Mesendoderm (in vitro differentiated cells): Measurements from ENCODE around the gene POLA2.
A peak's percentile ranks its signal among the peaks of the same experiment; 100 is the strongest.

Experiments used
- DNase-seq: peaks from one replicate; pipeline ENCODE4 v3.0.0; 2013
- H2AK5ac ChIP-seq: 2 replicates; pipeline ENCODE4 v1.6.1; 2013; ENCODE audit warnings: low read length, inconsistent platforms
- H2BK120ac ChIP-seq: 2 replicates; pipeline ENCODE4 v1.6.1; 2013; ENCODE audit warnings: low read depth, mild to moderate bottlenecking, low read length, moderate library complexity, mixed read lengths
- H2BK15ac ChIP-seq: replicated peaks from 2 replicates; pipeline ENCODE4 v1.6.1; 2013; ENCODE audit warnings: low read depth, mild to moderate bottlenecking, moderate library complexity
- H2BK5ac ChIP-seq: 2 replicates; pipeline ENCODE4 v1.6.1; 2013; ENCODE audit warnings: low read length, inconsistent platforms
- H3K18ac ChIP-seq: 2 replicates; pipeline ENCODE4 v1.6.1; 2013; ENCODE audit warnings: mild to moderate bottlenecking, low read length, mixed read lengths
- H3K23ac ChIP-seq: one replicate; pipeline ENCODE4 v1.6.1; 2013; ENCODE audit warnings: low read length
- H3K27ac ChIP-seq: 2 replicates; pipeline ENCODE4 v1.5.1; 2013; ENCODE audit warnings: low read depth, mild to moderate bottlenecking, inconsistent platforms, low read length, moderate library complexity
- H3K27me3 ChIP-seq: 2 replicates; pipeline ENCODE4 v1.6.1; 2013; ENCODE audit warnings: low read length, control low read depth, mild to moderate bottlenecking, inconsistent platforms; ENCODE audit not compliant: insufficient read depth, poor library complexity
- H3K36me3 ChIP-seq: 2 replicates; pipeline ENCODE4 v1.6.1; 2013; ENCODE audit warnings: low read length, inconsistent platforms; ENCODE audit not compliant: control insufficient read depth, insufficient read depth
- H3K4ac ChIP-seq: one replicate; pipeline ENCODE4 v1.6.1; 2013; ENCODE audit warnings: low read depth, mild to moderate bottlenecking, low read length, moderate library complexity
- H3K4me1 ChIP-seq: 2 replicates; pipeline ENCODE4 v1.6.1; 2013; ENCODE audit warnings: low read depth, low read length, inconsistent platforms; ENCODE audit not compliant: control insufficient read depth
- H3K4me2 ChIP-seq: 2 replicates; pipeline ENCODE4 v1.6.1; 2013; ENCODE audit warnings: low read length
- H3K4me3 ChIP-seq: 2 replicates; pipeline ENCODE4 v1.5.1; 2013; ENCODE audit warnings: mild to moderate bottlenecking, low read length
- H3K56ac ChIP-seq: one replicate; pipeline ENCODE4 v1.6.1; 2013; ENCODE audit warnings: low read length
- H3K79me1 ChIP-seq: 2 replicates; pipeline ENCODE4 v1.6.1; 2013; ENCODE audit warnings: low read length, inconsistent platforms
- H3K79me2 ChIP-seq: 2 replicates; pipeline ENCODE4 v1.6.1; 2013; ENCODE audit warnings: mild to moderate bottlenecking, low read length; ENCODE audit not compliant: control insufficient read depth, insufficient read depth
- H3K9ac ChIP-seq: 2 replicates; pipeline ENCODE4 v1.6.1; 2013; ENCODE audit warnings: low read length, inconsistent platforms
- H4K5ac ChIP-seq: one replicate; pipeline ENCODE4 v1.6.1; 2013; ENCODE audit warnings: low read length
- H4K8ac ChIP-seq: one replicate; pipeline ENCODE4 v1.6.1; 2013; ENCODE audit warnings: low read depth, mild to moderate bottlenecking, control low read depth, low read length, moderate library complexity
- WGBS: extraction: QIAGEN DNeasy Blood & Tissue Kit; methylation state at CpG from one replicate; pipeline ENCODE4 v1.1.7; 2013; ENCODE audit warnings: low lambda C conversion rate, missing lambda C conversion rate; ENCODE audit not compliant: insufficient coverage; ENCODE audit errors: extremely low coverage; 5-methylcytosine and 5-hydroxymethylcytosine counted together

Gene POLA2

DNA sequence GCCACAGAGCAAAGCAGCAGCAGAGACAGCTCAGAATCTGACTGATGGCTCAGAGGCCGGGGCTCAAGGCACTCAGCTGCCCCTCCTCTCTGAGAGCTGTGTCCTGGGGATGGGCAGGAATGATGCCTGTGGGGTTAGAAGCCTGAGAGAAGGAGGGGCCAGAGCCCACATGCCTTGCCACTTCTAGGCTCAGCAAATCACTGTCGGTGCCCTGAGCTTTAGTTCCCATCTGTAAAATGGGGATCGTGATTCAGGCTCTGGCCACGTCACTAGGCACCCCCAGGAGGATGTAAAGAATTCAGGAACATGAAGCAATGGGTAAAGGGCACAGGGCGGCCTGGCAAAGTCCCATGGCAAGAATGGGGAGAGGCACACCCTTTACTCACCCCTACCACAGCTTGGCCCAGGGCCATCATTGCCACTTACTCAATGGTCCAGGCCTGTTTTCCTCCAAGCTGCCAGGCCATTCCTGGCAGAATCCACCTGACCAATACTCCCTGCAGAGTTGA is 49.5 kb downstream of the POLA2 start:
- Histone ChIP-seq H3K4me1 (peaks cover 4% of the 10 kb centered on the region), H3K4me3 (no peak overlapping the region), H4K8ac (no peak overlapping the region), H4K5ac (no peak overlapping the region), H2BK5ac (no peak overlapping the region), H2BK15ac (no peak overlapping the region), H3K23ac (no peak overlapping the region), H3K27me3 (no peaks in the 10 kb centered on the region), H3K9ac (no peak overlapping the region), H3K27ac (no peak overlapping the region), H2AK5ac (no peak overlapping the region), H2BK120ac (no peak overlapping the region), H3K79me2 (no peaks in the 10 kb centered on the region), H3K4me2 (no peak overlapping the region), H3K18ac (no peak overlapping the region), H3K56ac (no peak overlapping the region), H3K4ac (no peak overlapping the region), H3K36me3 (no peaks in the 10 kb centered on the region), H3K79me1 (peaks cover 3% of the 10 kb centered on the region)
- no CpG with 5 or more reads among the region's 5 CpGs for WGBS
- peak; percentile 31 for DNase-seq

DNA sequence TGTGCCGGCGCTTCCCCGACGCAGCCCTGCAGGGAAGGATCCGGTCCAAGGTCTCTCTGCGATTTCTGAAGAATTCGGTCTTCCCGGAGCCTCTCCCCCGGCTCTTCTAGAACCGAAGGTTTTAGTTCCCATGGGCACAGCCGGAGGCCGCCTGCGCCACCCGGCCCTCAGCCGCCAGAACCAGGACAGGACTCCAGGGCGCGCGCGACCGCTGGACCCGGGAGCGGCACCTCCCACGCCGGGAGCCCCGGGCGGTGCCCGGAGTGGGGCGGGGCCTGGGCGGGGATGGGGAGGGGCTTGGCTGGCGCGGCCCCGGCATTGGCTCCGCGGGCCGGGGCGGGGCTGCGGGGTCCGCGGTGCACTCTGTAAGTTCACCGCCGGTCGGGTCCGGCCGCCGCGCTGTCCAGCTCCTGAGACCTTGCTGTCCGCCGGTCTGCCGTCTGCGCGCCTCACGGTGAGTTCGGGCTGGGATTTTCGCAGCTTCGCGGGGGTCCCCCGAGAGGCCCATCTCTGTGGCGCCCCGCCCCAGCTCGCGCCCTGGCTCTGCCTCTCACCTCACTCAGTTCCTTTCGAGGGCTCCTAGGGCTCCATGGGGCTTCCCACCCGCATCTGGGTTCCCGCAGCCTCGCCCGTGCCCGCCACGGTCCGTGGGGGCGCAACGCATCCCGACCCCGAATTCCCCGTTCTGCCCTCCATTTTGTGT is 52.9 kb downstream of the POLA2 start, which contains the start of gene CDC42EP2:
TSS of gene CDC42EP2 (plus strand) at position 366 of the 703 bp plus-strand sequence. CDS start 6,033 bp downstream, outside the sequence.
- peaks cover 7% of the 10 kb centered on the region for H3K79me1 ChIP-seq

DNA sequence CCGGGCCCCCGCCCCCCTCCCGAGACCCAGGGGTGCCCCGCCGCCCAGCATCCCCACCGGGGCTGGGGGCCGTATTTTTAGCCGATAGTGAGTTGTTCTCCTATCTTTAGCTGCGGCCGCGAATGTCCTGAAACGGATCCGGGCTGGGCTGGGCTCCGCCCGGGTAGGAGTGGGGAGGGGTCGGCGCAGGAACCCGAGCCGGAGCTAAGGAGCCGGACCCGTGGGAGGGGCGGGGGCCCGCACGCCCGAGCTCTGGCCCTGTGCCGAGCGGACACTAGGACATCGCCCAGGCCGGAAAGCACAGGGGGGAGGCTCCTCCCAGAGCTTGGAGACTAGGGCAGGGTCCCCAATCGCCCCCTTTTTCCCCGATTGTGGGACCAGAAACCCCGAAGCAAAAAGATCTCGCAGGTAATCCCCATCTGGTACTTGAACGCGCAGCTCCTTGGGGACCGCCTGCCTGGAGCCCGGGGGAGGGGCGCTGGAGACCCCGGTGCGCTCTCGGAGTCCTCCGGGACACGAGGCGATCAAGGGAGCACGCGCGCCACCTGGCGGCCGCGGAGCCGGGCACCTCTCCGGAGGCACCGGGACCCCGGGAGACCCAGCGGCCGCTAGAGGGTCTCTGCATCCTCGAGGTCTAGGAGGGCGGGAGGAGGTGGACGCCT is 53.6 kb downstream of the POLA2 start:
- peak overlapping the region; percentile 93 for H3K18ac ChIP-seq
- H3K79me2 ChIP-seq: peaks cover 3% of the 10 kb centered on the region
- peak; percentile 89 for DNase-seq
- H3K4me2 ChIP-seq: peak overlapping the region; percentile 68
- H2BK15ac ChIP-seq: no peak overlapping the region
- H3K9ac ChIP-seq: peak overlapping the region; percentile 84
- H3K23ac ChIP-seq: no peak overlapping the region
- no peak overlapping the region for H2BK5ac ChIP-seq
- H4K5ac ChIP-seq: no peak overlapping the region
- no peak overlapping the region for H4K8ac ChIP-seq
- no peaks in the 10 kb centered on the region for H3K27me3 ChIP-seq
- H3K4me1 ChIP-seq: peaks cover 8% of the 10 kb centered on the region
- no peaks in the 10 kb centered on the region for H3K36me3 ChIP-seq
- H3K56ac ChIP-seq: peak overlapping the region; percentile 88
- H3K79me1 ChIP-seq: peaks cover 9% of the 10 kb centered on the region
- no peak overlapping the region for H2AK5ac ChIP-seq
- H3K27ac ChIP-seq: peak overlapping the region; percentile 55
- H3K4me3 ChIP-seq: peak overlapping the region; percentile 45
- H2BK120ac ChIP-seq: peak overlapping the region; percentile 29
- H3K4ac ChIP-seq: peak overlapping the region; percentile 61
- WGBS: no CpG with 5 or more reads among the region's 59 CpGs

More for the DNA sequence above, 52.9 kb downstream of the POLA2 start, which contains the start of gene CDC42EP2:
- Histone ChIP-seq H3K4ac (peak within 1 kb of the TSS; percentile 61), H2BK15ac (no peak within 1 kb of the TSS), H3K36me3 (no peaks in the 10 kb centered on the region), H3K23ac (no peak within 1 kb of the TSS), H4K5ac (no peak within 1 kb of the TSS), H3K27me3 (no peaks in the 10 kb centered on the region), H3K9ac (peak within 1 kb of the TSS; percentile 84), H2AK5ac (no peak within 1 kb of the TSS), H3K4me2 (peak within 1 kb of the TSS; percentile 68), H3K18ac (peak within 1 kb of the TSS; percentile 93), H3K4me1 (peaks cover 8% of the 10 kb centered on the region), H3K27ac (peak within 1 kb of the TSS; percentile 55), H3K56ac (peak within 1 kb of the TSS; percentile 88), H4K8ac (no peak within 1 kb of the TSS), H2BK120ac (peak within 1 kb of the TSS; percentile 29), H3K4me3 (peak within 1 kb of the TSS; percentile 45), H2BK5ac (no peak within 1 kb of the TSS), H3K79me2 (peaks cover 2% of the 10 kb centered on the region)
- WGBS: no CpG with 5 or more reads among the region's 74 CpGs
- peak; percentile 86 for DNase-seq

DNA sequence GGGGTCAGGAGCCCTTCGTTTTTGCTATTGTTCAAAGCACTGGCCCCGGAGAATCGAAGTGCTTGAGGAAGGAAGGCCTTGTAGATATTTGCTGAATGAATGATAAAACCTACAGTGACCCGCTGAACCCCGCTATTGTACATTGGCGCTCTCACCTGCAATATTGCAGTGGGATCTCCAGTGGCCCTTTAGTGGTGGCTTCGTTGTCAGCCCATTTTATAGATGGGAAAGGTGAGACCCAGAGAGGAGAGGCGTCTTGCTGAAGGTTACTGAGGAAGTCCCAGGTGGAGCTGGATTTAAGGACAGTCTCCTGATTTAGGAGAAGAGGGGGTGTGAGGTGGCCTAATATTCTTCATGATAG is 54.1 kb downstream of the POLA2 start:
- Histone ChIP-seq H4K5ac (no peak overlapping the region), H3K27me3 (no peaks in the 10 kb centered on the region), H3K23ac (no peak overlapping the region), H2BK120ac (no peak overlapping the region), H3K56ac (peak overlapping the region; percentile 65), H3K79me1 (peaks cover 9% of the 10 kb centered on the region), H2AK5ac (peak overlapping the region; percentile 65), H3K4me1 (peaks cover 8% of the 10 kb centered on the region), H3K4ac (no peak overlapping the region), H3K79me2 (peaks cover 3% of the 10 kb centered on the region), H2BK5ac (no peak overlapping the region), H3K4me2 (peak overlapping the region; percentile 68), H3K4me3 (peak overlapping the region; percentile 29), H3K18ac (peak overlapping the region; percentile 20), H2BK15ac (no peak overlapping the region), H4K8ac (no peak overlapping the region), H3K27ac (no peak overlapping the region), H3K36me3 (peaks cover 2% of the 10 kb centered on the region), H3K9ac (peak overlapping the region; percentile 53)
- no peak for DNase-seq
- no CpG with 5 or more reads among the region's 8 CpGs for WGBS

DNA sequence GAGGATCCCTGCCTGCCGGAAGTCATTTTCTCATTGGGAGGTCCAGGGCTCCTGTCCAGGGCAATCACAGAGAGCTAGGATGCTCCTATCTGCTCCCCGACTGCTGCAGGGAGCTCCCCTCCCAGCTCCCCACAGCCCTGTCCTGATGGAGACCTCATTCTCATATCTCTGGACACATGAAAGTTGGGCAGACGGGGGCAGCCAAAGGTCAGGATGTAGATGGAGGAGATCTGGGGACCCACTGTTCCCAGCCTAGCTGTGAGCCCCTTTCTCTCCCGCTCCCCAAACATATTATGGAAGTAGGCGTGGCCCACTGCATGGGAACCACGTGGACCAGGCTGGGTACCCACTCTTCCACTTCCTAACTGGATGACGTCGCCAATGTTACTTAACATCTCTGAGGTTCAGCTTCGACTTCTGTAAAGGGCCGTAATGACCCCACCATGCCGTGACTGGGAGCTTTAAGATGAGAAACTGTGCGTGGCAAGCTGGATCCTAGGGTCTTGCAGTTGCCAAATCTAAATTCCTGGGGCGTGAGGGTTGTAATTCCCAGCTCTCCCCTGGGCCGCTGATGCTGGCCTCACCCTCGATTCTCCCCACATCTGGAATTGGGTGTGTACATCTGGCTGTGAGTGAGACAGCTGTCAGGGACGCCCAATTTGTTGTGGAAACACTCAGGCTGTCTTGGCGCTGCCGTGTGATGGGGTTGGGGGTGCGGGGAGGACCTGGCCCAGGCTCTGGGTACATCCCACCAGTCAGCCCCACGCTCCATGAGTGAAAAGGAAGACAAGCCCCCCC is 54.7 kb downstream of the POLA2 start:
- H4K8ac ChIP-seq: no peak overlapping the region
- H4K5ac ChIP-seq: no peak overlapping the region
- peaks cover 8% of the 10 kb centered on the region for H3K4me1 ChIP-seq
- no peak overlapping the region for H2BK5ac ChIP-seq
- H3K18ac ChIP-seq: peak overlapping the region; percentile 18
- no peak overlapping the region for H2AK5ac ChIP-seq
- no peak overlapping the region for H3K27ac ChIP-seq
- no peak overlapping the region for H3K4me3 ChIP-seq
- H3K79me1 ChIP-seq: peaks cover 9% of the 10 kb centered on the region
- H2BK15ac ChIP-seq: no peak overlapping the region
- H3K4me2 ChIP-seq: peak overlapping the region; percentile 68
- DNase-seq: peak; percentile 37
- no peak overlapping the region for H3K23ac ChIP-seq
- H3K79me2 ChIP-seq: peaks cover 3% of the 10 kb centered on the region
- H3K36me3 ChIP-seq: peaks cover 2% of the 10 kb centered on the region
- H3K4ac ChIP-seq: no peak overlapping the region
- peak overlapping the region; percentile 72 for H3K56ac ChIP-seq
- peak overlapping the region; percentile 53 for H3K9ac ChIP-seq
- no CpG with 5 or more reads among the region's 20 CpGs for WGBS
- H2BK120ac ChIP-seq: no peak overlapping the region
- no peaks in the 10 kb centered on the region for H3K27me3 ChIP-seq
